NCI-H2227 treated with DMSO at 0.1 percent for 48 hours (cell line): ENCODE results near the gene ZFP92.
A peak's percentile ranks its signal among the peaks of the same experiment; 100 is the strongest.

Source experiments
- DNase-seq: peaks from one replicate; lab custom pipeline; 2025; lab: John Stamatoyannopoulos, UW

Gene ZFP92

DNA sequence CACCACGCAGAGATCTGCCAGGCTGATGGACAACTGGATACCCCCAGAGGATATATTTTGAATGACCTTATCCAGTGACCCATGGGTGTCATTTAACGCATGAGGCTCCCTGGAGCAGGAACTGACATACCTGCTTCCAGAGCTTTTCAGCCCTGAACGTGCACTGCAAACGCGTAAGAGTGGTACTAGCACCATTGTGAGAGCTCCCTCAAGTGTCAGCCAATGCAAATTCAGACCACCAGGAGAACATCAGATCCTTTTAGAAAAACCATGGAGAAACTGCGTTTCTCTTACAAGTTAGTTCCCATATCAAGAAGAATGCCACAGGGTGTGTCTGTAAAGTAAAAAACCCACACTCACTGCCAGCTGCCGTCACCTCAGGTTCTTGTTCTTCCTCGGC is 27.3 kb downstream of the ZFP92 start:
- peak; percentile 30 for DNase-seq

DNA sequence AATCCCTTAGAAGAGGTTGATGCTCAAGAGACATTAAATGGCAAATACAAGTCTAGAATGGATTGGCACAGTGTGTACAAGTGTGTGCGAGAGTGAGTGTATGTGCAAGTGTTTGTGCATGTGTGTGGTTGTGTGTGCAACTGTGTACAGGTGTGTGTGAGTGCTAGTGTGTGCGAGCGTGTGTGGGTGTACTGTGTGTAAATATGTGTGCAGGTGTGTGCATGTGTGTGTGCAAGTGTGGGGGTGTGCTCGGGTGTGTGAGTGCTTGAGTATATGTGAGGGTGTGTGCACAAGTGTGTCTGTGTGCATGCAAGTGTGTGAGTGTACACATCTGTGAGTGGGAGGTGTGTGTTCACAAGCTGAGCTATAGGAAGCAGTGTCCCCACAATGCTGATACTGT is 28.7 kb downstream of the ZFP92 start:
- no peak for DNase-seq

DNA sequence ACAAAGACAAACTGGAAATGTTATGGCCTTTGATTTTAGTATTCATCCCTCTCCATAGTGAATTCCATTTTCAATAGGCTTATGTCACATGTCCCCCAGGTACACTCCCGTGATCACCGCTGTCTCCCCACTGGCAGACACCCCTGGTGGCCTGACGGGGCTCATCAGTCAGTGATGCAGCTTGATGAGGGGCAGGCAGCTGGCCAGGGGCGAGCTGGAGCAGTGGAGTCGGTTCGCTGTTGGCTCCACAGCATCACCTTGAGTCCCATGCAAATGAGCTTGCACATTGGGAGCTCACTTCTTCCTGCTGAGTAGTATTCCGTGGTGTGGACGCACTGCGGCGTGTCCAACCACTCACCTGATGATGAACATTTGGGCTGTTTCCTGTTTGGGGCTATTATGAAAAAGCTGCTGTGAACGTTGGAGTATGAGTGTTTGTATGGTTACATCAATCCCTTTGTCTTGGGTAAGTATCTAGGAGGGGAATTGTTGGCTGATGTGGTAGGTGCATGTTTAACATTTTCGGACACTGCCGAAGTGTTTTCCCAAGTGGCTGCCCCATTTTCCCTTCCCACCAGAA is 29.4 kb downstream of the ZFP92 start:
- DNase-seq = no peak

DNA sequence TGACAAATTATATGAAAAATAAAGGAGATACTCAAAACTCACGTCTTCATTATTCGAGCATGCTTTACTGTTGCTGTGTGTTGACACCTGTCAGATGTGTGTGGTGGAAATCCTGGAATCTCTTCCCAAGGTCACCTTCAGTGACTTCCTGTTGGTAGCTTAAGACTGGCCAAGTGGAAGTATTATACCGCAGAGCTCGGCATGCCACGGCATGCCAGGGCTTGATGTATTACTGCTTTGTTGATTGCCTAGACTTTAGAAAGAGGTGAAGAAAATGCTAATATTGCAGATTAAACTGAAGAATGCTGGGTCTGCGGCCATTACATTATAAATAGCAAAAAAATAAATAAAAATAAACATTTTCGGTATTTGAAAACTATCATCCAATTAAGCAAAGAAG is 30.0 kb downstream of the ZFP92 start:
- no peak for DNase-seq

DNA sequence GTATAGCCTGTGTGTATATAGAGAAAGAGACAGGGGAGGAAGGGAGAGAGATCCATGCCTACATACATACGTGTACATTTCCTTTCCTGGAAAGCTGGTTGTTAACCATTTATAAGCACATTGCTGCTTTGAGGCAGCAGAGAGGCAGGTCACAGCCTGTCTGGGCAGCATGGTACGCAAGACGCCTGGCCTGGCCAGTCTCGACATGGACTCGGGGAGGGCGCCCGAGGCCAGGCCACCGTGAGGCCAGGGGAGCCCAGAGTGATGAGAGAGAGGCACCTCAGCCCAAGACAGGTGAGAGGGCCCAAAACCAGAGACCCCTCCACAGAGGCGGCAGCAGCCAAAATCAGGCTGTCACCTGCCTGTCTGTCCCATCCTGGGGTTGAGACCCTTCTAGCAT is 30.7 kb downstream of the ZFP92 start:
- no peak for DNase-seq

DNA sequence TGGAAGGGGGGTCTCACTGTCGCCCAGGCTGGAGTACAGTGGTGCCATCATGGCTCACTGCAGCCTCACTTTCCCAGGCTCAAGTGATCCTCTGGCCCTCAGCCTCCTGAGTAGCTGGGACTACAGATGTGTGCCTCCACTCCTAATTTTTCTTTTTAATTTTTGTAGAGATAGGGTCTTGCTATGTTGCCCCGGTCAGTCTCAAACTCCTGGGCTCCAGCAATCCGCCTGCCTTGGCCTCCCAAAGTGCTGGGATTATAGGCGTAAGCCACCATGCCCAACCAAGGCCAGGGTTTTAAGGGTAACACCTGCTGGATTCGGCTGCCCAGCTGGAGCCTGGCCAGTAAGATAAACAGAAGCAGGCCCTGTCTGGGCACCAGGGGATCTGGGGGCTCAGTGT is 31.2 kb downstream of the ZFP92 start:
- DNase-seq = no peak

DNA sequence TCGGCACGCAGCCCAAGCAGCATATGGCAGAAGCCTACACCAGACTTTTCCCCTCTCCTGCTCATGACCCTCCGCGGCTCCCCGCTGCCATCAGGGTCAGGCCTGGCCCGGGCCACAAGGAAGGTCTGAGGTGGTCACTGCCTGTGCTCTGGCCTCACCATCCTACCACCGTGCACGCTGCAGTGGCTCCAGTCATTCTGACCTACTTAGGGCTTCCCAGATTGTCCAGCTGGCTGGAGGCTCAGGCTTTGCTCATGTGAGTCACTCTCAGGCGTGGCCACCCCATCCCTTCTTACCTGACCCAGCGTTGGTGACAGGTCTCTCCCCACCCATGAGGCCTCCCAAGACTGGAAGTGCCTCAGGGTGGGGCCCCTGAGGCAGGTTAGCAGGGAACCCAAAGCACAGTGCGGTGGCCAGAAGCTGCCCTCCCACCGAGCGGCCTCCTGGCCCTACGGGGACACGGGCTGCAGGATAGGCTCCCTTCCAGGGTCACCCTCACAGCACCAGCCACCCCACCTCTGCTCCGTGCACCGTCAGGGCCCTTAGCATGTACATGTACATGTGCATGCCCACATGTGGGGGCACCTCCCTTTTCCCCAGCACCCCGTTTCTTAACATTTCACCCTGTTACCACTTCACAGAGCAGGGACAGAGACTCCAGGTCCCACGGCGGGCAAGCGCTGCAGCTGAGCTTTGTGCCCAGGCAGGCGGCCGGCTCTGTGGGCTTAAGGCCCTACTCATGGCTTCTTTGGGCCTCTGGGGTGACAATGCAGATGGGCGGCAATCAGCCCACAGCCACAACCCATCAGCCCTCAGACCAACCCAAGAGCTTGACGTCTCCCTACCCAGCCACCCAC is 32.4 kb downstream of the ZFP92 start:
- no peak for DNase-seq

DNA sequence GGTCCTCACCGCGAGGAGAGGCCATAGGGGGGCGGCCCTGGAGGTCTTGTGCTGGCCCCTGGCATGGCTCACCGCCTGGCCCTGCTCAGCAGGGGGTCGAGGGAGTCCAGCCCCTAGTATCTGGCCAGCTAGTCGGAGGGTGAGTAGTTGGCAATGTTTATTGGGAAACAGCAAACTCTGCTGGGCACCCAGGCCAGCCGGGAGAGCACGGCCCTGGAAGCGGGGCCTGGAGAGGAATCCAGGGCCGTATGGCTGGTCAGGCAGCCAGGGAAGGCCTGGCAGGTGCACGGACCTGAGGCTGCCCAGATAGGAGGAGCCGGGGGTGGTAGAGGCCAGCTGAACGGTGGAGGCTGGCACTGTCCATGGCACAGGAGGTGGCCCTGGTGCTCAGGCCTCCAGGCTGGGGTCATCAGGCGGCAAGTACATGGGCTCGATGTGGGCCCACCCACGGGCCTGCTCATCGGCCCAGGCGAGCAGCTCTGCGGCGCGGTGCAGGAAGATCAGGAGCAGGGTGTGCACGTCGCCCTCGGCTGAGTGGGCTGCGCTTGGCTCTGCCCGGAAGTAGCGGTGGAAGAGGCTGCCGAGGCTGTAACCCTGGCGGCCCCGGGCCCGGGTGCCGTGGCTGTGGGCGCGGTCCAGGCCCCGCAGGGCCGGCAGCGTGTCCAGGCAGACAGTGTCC is 33.2 kb downstream of the ZFP92 start:
- no peak for DNase-seq

DNA sequence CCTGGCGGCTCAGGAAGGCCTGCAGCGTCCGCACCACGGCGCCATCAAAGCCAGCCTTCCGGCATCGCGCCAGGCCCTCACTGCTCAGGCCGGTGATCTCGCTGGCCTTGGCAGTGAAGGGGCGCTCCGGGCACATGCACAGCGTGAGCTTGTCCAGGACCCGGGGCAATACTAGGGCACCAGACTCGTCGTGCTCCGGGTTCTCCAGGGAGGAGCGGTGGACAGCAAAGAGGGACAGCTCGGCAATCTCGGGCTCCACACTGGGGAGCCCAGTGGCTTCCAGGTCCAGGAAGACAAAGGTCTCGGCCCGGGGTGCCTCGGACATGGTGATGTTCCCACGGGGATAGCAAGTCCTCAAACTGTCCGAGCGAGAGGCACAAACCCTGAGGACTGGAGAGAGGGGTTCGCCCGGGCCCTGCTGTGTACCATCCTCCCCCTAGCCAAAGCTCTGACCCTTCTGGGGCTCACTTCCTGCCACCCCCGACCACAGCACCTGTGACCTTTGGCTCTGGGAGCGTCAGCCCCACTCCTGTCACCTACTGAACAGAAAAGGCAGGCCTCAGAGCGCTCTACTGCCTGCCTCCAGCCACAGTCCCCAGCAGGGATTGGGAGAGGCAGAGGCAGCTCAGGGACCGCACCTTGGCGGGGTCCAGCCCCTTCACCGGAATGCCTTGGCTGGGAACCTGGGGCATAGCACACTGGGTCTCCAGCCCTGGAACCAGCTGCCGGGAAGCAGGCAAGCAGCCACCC is 34.0 kb downstream of the ZFP92 start:
- DNase-seq = no peak

DNA sequence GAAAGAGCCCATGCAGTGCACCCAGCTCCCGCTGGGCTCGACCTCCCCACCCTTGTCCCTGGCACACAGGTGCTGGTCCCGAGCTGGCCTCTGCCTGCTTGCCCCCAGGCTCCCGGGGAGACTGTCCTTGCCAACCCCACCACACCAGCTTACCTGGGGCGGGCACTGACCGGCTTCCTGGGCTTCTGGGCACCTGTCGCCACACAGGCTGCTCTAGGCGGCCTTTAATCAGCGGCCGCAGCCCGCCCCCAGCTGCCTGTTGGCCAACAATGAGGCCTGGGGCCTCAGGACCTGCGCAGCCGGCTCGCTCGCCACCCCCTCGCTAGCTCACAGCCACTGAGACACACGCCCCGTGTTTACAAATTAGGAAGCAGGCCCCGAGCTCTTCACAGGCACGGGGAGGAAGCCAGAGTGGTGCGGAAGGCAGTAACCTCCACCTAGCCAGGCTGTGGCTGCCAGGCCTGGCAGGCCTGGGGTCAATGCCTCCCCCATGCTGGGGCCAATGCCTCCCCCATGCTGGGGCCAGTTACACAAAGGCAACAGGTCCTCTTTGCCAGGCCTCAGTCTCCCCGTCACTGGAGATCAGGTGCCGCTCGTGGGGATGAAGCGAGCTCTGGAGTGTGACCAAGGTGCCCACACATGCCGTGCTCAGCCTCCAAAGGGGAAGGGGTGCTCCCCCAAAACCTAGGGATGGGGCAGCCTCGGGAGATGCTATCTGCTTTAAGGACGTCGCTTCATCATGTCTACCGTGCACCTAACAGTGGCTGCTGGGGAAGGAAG is 34.8 kb downstream of the ZFP92 start, which contains the start of gene TREX2:
Gene TREX2 (minus strand): TSS at position 201 of the 780 bp plus-strand sequence. CDS start 626 bp downstream, outside the sequence.
- DNase-seq = no peak

DNA sequence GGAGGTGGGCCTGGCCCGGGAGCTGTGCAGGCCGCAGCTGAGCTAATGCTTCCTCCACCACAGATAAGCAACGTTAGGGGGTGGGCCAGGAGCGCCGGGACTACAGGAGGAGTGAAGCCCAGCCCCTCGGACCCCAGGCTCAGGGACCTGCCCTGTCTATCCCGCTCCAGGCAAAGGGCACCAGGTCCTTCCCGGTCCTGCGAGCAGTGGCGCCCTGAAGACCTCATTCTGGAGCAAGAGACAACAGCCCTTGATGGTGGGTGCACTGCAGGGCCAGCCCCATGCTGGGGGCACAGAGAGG is 35.3 kb downstream of the ZFP92 start:
- DNase-seq = no peak

DNA sequence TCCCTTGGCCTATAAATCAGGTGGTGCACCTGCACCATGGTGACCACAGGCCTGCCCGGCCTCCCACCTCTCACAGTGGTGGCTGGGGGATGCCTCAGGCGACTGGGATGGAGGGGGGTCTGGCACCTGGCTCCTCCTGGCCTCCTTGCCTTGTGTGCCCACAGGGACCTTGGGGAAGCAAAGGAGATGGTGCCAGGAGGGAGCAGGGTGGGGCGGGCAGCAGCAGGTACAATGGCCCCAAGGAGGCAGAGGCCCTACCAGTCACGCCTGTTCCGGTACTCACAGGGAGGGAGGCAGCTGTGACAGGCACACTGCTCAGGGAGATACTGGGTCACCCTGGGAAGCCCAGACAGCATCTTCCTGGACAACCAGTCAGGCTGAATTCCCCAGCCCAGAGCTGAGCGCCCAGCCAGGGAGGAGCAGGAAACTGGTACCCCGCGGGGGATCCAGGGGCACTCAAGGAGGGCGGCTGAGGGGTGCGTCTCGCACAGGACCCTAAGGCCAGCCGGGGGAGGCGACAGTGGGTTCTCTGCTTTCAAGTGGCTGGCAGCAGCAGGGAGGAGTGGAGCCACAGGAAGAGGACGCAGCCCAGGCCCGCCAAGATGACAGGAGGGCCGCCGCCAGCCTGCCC is 35.8 kb downstream of the ZFP92 start:
- no peak for DNase-seq

DNA sequence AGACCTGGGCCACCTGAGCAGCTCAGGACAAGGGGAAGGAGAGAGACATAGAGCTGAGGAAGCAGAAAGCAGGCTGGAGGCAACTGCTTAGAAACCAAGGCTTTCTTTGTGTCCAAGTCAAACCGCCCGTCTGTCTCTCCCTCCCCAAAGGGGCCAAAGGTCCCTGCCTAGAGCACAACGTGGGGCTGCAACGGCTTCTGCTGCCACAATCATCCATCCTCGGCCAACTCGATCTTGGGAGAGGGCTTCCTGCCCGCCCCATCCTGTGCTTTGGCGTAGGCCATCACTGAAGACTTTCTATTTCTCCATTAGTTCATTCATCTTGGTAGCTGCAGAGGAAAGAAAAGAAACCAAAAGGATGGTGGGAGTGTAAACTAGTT is 36.3 kb downstream of the ZFP92 start:
- no peak for DNase-seq

DNA sequence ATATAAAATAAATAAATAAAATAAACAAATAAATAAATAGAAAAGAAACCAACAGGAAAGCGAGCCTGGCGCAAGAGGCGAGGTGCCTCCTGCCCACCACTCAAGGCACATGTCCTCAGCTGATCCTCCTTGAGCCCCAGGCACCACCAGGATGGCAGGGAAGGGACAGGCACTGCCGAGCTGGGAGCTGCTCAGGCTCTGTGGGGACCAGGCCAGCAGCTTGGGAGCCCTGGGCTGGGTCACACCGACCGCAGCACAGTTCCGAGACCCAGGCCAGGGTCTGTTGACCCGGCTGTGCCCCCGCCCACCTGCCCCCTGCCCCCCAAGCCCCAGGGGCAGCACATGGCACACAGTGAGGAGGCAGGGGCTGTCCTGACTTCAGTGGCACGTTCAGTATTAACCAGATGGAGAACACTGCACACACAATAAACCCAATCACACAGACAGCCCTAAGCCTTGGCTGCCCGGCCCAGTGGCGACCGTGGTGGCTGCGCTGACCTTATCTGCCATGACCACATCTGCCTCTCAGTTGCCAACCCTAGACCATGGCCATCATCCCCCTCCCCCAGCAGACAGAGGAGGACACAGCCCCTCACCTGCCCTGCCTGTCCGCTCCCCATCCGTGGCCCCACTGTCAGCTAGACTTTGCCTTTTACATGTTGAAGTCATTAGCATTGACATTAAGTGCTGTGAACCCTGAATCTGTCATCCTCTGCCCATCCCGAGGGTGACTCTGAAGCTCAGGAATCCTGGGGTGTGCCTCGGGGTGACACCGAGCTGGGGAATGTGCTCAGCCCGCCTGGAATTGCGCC is 37.5 kb downstream of the ZFP92 start:
- no peak for DNase-seq

DNA sequence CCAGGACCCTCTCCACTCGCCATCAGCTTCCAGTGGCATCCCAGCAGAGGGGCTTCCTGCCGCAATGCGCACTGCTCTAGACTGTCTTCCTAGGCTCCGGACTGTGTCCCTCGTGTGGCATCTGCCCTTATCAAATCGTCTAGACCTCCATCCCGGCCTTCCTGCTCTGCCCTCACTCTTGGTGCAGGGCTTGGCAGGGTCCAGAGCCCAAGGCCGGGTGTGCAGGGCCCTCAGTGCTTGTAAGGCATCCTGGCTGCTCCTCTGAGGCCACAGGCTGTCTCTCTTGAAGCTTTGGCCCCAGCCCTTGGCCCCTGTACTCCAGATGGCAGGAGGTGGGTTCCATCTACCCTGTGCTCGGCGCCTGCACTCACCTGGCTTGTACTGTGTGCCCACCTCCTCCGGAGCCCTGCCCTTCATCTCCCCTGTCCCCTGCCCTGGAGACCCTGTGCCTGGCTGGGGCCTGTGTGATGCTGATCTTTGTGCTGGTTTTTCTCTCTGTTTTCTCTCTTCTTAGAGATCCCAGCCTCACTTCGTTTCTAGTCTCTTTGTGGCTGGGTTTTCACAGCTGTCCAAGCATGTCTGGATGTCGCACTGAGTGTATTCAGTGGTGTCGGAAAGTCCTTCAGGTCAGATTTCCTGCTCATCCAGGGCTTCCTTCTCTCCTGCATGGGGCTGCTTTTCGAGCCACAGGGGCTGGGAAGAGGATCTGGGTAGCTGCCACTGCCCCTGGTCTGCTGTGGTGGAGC is 38.3 kb downstream of the ZFP92 start:
- no peak for DNase-seq

DNA sequence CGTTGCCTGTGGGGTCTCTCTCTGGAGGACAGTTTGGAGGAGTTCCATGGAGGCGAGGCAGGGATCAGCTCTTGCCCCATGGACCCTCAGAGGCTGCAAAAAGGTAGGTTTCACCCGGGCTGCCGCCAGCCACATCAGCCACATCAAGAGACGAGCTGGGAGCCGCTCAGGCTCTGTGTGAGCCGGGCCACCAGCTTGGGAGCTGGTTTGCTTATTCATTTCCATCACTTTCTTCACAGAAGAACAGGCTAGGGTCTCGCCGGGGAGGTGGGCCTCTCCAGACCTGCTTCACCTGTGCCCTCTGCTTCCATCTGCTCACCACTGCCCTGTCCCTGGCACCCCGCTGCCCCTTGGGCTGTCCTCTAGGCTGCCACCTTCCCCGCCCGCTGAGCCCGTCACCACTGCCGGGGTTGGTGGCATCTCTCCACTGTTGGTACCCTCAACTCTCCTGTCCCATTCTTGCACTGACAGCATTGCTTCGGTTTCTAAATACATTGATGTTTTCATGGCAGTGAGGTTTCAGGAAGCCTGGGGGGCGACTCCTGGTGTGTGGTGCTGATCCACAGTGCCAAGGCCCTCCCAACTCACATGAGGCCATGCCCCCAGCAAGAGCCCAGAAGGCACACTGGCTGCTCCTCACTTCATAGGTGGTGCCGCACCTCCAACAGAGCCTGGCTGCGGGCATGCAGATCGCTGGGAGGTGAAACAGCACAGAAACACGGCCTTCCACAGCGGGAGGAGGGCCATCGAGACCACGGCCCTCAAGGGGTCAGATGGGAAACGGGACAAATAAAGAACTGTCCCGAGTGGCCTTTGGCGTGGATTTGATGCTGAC is 39.1 kb downstream of the ZFP92 start:
- DNase-seq = no peak

DNA sequence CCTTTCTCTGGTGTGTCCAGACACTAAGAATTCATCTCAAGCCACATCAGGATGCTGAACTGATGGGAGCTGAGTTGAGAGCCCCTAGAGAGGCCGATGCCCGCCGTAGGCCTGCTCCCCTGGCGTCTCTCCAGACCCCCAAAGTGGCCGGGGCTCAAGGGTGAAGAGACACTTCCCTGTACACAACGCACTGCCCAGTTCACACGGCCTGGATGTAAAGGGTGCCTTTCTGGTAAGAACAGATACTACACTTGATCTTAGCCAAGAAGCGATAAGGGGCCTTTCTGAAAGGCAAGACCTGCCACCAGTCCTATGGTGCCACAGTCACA is 39.6 kb downstream of the ZFP92 start:
- DNase-seq = no peak

DNA sequence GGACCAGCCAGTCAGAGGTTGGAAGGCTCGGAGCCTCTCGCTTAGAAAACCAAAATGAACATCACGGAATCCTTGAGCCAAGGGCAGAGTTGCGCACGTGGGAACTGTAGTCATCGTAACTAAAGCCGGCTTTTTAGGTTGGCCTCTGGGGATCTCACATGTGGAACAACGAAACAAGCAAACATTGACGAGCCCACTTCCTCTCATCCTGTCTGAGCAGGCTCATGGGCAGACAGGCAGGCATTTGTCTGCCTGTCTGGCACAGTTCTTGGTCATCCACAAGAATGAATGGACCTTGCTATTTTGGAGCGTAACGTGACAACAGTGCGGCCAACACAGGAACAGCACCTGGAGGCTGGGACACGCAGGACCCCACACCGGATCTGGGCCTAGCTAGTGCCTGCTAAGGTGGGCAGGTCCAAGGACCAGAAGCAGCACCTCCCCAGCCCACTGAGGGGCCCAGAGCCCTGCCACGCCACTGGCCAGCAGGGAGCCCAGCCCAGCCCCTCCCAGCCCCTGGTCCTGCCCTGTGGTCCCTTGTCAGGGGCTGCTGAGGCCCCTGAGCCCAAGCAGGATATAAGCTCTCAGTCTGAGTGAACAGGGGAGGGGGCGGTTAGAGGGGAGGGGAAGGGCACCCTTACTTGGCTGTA is 43.8 kb downstream of the ZFP92 start:
- DNase-seq = no peak

DNA sequence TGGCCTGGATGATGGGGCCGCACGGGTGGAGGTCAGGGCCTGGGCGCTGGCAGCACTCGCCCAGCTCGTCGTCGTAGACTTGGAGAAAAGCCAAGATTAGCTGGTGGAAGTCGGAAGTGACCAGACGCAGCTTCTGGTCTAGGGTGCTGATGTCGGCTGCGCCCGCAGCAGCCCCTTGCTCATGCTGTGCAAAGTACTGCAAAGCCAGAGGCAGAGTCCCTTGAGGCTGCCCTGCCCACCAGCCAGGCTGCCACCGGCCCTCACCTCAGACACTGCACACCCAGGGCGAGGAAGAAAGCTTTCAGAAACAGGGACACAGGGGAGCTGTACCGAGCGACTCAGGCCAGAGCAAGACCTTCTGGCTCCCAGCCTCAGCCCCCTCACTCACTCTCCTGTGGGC is 44.3 kb downstream of the ZFP92 start:
- DNase-seq = no peak
